ENCODE results near the gene NRG3. TPM values are rescaled to one million over a fixed set of nuclear protein-coding genes. Genes with fewer than 3 reads are reported as not detected.

NRG3 gene
- total and polyA plus RNA-seq, 2 donors (not counting 1 experiment from before 2014, with no cell fraction given), result 0.06 TPM; not detected in 1

DNA sequence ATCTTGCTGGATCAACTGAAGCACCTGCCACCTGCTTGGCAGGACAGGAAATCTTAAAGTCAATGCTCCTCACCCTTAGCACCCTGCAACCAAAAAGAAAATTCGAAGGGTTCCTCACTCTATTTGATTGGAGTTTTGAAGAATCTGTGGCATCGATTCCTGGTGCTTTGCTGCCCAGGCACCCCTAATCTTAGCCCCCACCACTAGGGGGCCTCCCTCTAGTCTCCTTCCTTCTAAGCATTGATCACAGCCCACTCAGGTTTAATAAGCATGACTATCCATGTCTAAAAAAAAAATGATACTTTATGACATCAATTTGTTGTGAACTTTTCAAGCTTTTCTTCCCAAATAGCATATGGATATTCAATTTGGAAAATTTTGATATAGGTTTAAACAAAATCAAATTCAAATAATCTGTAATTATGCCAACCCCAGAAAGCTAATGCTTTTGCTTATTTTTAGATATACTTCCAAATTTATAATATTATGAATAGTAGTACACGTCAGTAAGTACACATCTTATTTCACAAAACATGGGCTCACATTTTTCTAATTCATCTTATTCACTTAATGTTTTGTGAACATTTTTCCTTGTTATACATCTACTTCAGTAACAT lies 45.3 kb downstream of the NRG3 start:
- H2AFZ ChIP-seq (ENCODE audit: insufficient read depth, low read depth, low read length, poor library complexity, severe bottlenecking), result no peak overlapping the region
- CTCF ChIA-PET, result no interaction called here
- intact Hi-C loops (cut with micrococcal nuclease), result no loop called here
- no peaks in the 10 kb centered on the region for H3K4me1 ChIP-seq (ENCODE audit: control insufficient read depth in 2 of 2, insufficient read depth in 2 of 2, low read length in 2 of 2)
- H3K36me3 ChIP-seq (replicated peaks in 1 of 2; ENCODE audit: control extremely low read depth in 1 of 2, control insufficient read depth in 1 of 2, extremely low read depth in 1 of 2, insufficient read depth in 2 of 2, low read length in 1 of 2), result no peaks in the 10 kb centered on the region
- Mint-ChIP-seq H3K9me3 (ENCODE audit: insufficient read depth) (no peaks in the 10 kb centered on the region), H3K4me3 (no peak overlapping the region), H3K27me3 (no peaks in the 10 kb centered on the region), H3K27ac (no peak overlapping the region), H3K4me1 (no peaks in the 10 kb centered on the region)
- no peak overlapping the region for H3K9ac ChIP-seq (ENCODE audit: low read length)
- H3K27ac ChIP-seq (ENCODE audit: low read length in 2 of 2), result no peak overlapping the region
- H3K27me3 ChIP-seq (replicated peaks in 1 of 4; ENCODE audit: control extremely low read depth in 1 of 4, control insufficient read depth in 3 of 4, insufficient read depth in 4 of 4, low read length in 3 of 4), result no peaks in the 10 kb centered on the region
- ATAC-seq (ENCODE audit: low read depth), result no peak
- POLR2A ChIA-PET, result no interaction called here
- H4K20me1 ChIP-seq (ENCODE audit: control insufficient read depth, insufficient read depth, low read length, poor library complexity, severe bottlenecking), result no peaks in the 10 kb centered on the region
- no peak overlapping the region for H3K4me3 ChIP-seq (ENCODE audit: control extremely low read depth in 1 of 5, extremely low read depth in 1 of 5, insufficient read depth in 1 of 5, low read depth in 2 of 5, low read length in 4 of 5)
- no peaks in the 10 kb centered on the region for H3K79me2 ChIP-seq (ENCODE audit: control insufficient read depth, insufficient read depth, low read length)
- TF ChIP-seq EZH2 (IDR thresholded peaks at IDR 0.05; ENCODE audit: borderline replicate concordance, insufficient read depth, low read depth, low read length, poor library complexity, severe bottlenecking) (no peak), CTCF (IDR thresholded peaks at IDR 0.05) (peak; percentile 42)
- no peak for DNase-seq
- no peaks in the 10 kb centered on the region for H3K9me3 ChIP-seq (ENCODE audit: control extremely low read depth in 1 of 3, control insufficient read depth in 2 of 3, insufficient read depth in 1 of 3, low read length in 2 of 3)
- WGBS (ENCODE audit: insufficient coverage), result no CpG with 5 or more reads among the region's 3 CpGs
- no peak overlapping the region for H3K4me2 ChIP-seq (replicated peaks; ENCODE audit: low read depth, low read length, poor library complexity, severe bottlenecking)

DNA sequence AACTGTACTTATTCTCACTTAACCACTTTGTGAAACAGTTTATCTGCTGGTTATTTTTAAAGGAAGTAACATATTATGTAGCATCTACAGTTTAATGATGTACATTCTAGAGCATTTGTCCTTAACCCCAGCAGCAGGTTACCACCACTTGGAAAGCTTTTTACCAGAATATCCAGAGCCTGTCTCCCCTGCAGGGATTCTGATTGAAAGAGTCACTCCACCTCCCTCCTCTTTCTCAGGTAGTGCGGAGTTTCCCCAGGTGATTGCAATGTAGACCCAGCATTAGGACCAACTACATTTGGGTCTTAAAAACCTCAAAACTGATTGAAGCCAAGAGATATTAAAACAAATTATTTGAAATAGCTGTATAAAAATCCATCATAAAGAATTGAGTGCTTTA lies 53.1 kb downstream of the NRG3 start:
- ChIA-PET POLR2A (no interaction called here), CTCF (no interaction called here)
- no peak for DNase-seq

More for the DNA sequence above, 53.1 kb downstream of the NRG3 start:
- no peak overlapping the region for H3K27ac Mint-ChIP-seq
- Histone ChIP-seq H4K20me1 (ENCODE audit: control insufficient read depth, insufficient read depth, low read length, poor library complexity, severe bottlenecking) (no peaks in the 10 kb centered on the region), H3K9ac (ENCODE audit: low read length) (no peak overlapping the region), H3K4me1 (ENCODE audit: control insufficient read depth in 2 of 2, insufficient read depth in 2 of 2, low read length in 2 of 2) (no peaks in the 10 kb centered on the region), H3K4me2 (replicated peaks; ENCODE audit: low read depth, low read length, poor library complexity, severe bottlenecking) (no peak overlapping the region), H3K4me3 (ENCODE audit: control extremely low read depth in 1 of 5, extremely low read depth in 1 of 5, insufficient read depth in 1 of 5, low read depth in 2 of 5, low read length in 4 of 5) (no peak overlapping the region), H3K79me2 (ENCODE audit: control insufficient read depth, insufficient read depth, low read length) (no peaks in the 10 kb centered on the region), H3K36me3 (replicated peaks in 1 of 2; ENCODE audit: control extremely low read depth in 1 of 2, control insufficient read depth in 1 of 2, extremely low read depth in 1 of 2, insufficient read depth in 2 of 2, low read length in 1 of 2) (no peaks in the 10 kb centered on the region), H3K27ac (ENCODE audit: low read length in 2 of 2) (no peak overlapping the region), H3K27me3 (replicated peaks in 1 of 4; ENCODE audit: control extremely low read depth in 1 of 4, control insufficient read depth in 3 of 4, insufficient read depth in 4 of 4, low read length in 3 of 4) (no peaks in the 10 kb centered on the region), H3K9me3 (ENCODE audit: control extremely low read depth in 1 of 3, control insufficient read depth in 2 of 3, insufficient read depth in 1 of 3, low read length in 2 of 3) (peaks cover 0 to 2% (median 0%) of the 10 kb centered on the region in 3 donors), H2AFZ (ENCODE audit: insufficient read depth, low read depth, low read length, poor library complexity, severe bottlenecking) (no peak overlapping the region)
- H3K9me3 Mint-ChIP-seq (ENCODE audit: insufficient read depth), result no peaks in the 10 kb centered on the region
- H3K27me3 Mint-ChIP-seq, result no peaks in the 10 kb centered on the region
- H3K4me3 Mint-ChIP-seq, result no peak overlapping the region
- TF ChIP-seq EZH2 (IDR thresholded peaks at IDR 0.05; ENCODE audit: borderline replicate concordance, insufficient read depth, low read depth, low read length, poor library complexity, severe bottlenecking), result no peak
- TF ChIP-seq CTCF (IDR thresholded peaks at IDR 0.05), result no peak
- intact Hi-C loops (cut with micrococcal nuclease), result no loop called here
- ATAC-seq (ENCODE audit: low read depth), result no peak
- 83% methylated on average over 1 of the region's 1 CpG for WGBS (ENCODE audit: insufficient coverage)
- no peaks in the 10 kb centered on the region for H3K4me1 Mint-ChIP-seq
